Suppressor macrophage (primary cell): ENCODE results near the gene ANTXR1.
A peak's percentile ranks its signal among the peaks of the same experiment; 100 is the strongest.

Source experiments
- DNase-seq, 4 experiments: peaks; one replicate each; pipeline ENCODE4 v3.0.0-alpha.2; 2020 to 2022

ANTXR1 gene

DNA sequence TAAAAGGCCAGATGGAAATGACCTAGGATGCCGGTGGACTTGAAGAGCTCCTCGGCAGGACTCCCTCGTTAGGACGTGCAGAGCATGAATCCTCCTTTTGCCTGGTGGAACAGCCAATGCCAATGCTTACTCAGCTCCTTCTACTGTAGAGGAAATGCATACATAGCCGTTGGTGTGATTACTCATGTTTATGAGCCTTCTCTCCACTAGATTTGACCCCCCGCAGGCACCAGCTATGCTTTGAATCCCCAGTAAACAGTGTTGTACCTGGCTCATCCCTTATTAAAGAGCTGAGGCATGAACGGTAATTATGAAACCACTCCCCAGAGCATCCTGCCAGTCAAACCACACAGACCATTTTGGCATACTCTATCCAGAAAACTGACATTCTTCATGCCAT, 172.8 kb downstream of the ANTXR1 start:
- DNase-seq = peak; percentile 17 to 54 (median 36)

DNA sequence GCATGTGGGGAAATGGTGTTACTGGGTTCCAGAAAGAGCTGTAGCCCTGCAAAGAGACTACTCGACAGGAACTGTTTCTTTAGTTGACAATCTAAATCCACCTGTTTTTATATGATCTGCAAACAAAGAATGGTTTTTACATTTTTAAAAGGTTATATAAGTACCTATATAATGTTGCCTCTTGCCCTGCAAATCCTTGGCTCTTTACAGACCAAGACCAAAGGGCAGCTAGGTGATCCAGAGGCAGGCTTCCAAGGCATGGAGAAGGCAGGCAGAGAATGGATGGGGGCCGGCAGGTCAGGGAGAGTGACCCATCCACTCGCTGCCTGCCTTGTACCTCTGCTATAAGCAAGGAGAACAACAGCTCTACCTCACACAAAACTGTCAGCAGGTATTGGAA, 173.6 kb downstream of the ANTXR1 start:
- no peak for DNase-seq

DNA sequence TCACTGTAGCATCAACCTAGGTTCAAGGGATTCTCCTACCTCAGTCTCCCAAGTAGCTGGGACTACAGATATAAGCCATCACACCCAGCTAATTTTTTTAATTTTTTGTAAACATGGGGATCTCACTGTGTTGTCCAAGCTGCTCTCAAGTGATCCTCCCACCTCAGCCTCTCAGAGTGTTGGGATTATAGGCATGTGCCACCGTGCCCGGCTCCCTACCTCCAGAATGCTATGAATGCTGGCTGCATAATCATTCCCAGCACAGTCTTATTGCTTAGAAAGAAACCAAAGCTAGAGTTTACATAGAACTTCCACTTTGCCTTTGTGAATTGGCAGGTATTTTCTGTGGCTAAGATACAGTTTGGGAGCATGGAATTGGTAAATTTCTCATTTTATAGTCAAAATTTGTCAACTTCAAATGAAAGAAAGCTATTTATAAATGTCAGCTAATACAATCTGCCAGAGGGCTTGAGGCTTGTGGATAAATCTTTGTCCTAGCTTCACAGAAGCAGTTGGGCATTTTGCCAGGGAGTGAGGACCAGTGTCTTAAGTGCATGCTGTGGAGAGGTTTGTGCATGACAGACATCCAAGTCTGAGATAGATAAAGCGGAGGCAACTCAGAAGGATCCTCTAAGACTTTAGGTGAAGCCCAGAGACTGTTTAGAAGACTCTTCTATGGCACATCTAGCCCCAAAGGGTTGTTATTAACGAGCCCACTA, 175.4 kb downstream of the ANTXR1 start:
- DNase-seq = no peak

DNA sequence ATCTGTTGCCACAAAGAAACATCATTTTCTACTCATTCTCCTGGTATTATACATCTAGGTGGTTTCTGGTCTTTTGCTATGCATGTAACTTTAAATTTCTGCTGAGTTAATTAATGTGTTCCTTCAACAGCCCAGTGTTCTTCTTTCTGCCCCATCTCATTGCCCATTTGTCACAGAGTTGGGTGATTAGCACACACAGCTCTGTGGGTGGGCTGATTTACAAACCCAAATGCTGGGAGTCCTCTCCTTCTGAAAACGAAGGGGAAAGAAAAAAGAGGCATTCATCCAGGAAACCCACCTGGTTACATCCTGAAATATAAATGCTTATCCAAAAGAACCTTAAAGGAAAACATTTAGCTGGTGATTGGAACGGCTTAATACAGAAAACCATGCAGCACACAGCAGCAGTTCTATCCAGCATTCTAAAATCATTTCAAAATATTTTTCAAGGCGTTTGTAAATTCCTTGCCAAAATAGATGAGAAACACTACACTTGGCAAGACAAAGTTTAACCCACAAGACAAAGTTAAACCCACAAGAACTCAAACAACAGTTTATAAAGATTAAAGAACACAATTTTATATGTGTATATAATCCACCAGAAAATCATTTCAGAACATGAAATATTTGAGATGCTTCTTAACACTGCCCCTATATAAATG, 177.9 kb downstream of the ANTXR1 start:
- peak in 1 of 4 experiments; percentile 16 for DNase-seq

DNA sequence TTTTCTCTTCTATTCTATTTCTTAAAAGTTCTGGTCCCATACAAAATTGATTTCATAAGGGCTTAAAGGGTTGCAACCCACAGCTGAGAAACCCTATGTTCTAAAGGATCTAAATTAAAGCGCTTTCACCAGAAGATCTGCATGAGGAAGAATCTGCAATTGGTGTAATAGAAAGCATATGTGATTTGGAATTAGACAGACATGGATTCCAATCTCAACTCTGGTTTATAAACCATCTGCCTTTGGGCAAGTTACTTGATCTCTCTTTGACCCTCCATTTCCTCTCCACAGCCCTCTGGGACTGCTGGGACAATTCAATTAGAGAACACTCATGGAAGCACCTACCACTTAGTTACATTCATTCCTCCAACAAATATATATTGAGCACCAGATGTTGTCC, 178.7 kb downstream of the ANTXR1 start:
- no peak for DNase-seq

DNA sequence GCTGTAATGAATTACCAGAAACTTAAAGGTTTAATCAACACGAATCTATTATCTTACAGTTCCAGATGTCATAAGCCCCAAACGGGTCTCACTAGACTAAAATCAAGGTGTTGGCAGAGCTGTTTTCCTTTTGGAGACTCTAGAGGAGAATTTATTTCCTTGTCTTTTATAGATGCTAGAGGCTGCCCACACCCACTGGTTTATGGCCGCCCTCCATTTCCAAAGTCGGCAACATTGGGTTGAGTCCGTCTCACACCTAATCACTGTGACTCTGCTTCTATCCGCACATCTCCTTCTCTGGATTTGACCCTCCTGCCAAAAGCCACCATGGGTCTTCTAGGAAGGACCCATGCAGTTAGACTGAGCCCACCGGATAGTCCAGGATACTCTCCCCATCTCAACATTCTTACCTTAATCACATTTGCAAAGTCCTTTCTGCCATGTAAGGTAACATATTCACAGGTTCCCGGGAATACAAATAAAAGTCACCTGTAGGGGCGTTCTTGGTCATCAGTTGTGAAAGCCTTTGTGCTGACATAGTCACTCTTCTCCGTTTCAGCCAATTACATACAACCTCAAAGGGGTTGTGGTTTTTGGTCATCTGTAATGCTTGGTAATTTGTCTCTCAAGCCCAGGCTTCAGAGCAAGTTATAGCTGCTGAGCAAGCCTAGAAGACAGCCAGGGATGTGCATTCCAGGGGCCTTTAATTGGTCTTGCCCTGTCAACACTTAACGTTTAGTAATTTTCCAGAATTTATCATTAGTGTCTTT, 179.4 kb downstream of the ANTXR1 start:
- no peak for DNase-seq

DNA sequence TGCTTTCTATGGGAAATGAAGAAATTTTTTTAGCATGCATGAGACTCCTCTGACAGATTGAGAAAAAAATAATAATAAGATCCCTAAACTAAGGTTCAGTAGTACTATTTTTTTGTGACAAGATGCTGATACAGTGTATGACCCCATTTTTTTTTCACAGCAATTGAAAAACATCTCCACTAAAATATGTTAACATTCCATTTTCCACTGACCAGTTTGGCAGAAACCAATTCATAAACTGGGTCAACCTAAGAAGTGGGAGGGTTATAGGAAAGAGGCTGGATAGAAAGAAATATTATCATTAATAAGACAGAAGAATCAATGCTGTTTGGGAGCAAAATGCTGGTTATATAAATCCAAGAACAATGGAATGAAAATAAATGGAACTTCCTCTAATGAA, 182.7 kb downstream of the ANTXR1 start:
- no peak for DNase-seq

DNA sequence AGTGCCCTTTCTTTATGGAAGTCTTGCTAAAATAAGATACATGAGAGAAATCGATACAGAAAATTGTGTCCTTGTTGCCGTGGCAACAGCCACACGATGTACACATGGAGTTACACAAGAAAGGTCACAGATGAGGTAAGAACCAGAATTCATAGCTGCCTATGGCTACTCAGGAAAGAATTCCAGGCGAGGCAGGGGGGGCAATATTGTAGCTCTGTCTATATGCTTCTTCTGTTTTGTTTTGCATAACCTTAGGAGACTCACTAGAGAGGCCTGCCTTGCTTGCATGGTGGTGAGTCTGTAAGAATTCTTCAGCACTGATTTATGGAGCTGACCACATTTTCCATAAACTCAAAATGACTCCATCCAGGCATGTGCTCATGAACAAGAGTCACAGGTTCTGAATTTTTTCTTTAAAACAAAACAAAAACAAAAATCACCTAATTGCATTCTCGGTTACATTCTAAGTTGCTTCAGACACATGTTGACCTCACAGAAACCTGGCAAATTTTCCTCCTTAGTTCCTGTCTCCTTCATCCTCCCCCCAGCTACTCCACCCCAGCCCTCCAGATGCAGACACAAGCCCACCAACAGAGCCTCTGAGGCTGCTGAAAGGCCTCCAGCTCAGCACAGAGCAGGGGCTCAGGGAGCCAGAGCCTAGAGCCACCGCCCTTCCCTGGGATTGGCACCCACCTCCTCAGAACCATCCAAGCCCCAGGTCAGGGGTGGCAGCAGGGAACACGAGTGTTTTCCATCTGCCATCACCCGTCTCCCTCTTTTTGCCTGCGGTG, 183.5 kb downstream of the ANTXR1 start:
- peak; percentile 33 to 59 (median 50) for DNase-seq

DNA sequence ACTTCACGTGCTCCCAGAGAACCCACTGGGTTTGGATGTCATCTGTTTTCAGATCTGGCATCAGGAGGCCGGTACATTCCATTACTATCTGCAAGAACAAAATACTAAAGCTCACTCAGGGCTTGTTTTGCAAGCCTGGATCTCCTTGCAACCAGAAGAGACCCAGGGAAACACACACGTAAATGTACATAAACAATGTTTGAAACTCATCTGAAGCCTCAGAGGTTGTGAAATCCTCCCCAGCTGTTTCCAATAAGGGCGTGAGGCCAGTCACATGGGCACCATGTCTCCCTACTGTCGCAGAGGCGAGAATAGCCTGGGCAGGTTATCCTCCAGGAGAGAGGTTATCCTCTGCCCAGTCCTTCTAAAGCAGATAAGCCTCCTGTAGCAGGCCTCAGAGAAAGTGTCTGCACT, 187.1 kb downstream of the ANTXR1 start:
- DNase-seq = peak; percentile 30 to 65 (median 60)

DNA sequence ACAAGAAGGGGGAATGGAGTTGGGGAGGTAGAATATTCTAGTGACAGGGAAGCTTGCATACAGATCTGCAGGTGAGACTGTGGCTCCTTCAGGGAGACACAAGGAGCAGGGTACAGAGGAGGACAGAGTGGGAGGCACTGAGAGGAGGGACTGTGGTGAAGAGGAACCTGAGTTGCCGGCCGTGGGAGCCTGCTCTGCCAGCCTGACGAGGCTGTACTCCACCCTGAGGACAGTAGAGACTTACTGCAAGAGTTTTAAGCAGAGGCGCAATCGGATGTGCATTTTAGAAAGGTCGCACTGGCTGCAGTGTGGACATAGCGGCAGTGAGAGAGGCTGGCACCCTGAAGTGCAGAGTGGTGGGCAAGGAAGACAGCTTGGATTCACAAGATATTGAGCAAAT, 188.3 kb downstream of the ANTXR1 start:
- peak; percentile 38 to 77 (median 62) for DNase-seq

DNA sequence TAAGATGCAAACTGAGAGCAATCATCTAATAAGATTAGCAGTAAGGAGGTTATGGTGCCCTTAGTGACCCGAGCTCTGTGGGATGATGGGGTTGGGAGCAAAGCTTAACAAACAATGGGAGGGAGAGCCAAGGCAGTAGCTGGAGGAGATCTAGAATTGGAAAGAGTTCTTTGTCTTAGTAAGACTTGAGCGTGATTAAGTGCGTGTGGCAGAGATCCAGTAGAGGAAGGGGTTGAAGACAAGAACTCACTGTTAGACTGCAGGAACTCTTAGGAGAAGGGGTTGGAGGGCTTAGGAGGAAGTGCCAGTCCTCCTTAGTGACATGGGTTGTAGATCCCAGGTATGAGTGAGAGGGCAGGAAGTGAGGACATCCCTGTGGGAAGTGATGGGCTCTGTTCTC, 189.3 kb downstream of the ANTXR1 start:
- DNase-seq = no peak

DNA sequence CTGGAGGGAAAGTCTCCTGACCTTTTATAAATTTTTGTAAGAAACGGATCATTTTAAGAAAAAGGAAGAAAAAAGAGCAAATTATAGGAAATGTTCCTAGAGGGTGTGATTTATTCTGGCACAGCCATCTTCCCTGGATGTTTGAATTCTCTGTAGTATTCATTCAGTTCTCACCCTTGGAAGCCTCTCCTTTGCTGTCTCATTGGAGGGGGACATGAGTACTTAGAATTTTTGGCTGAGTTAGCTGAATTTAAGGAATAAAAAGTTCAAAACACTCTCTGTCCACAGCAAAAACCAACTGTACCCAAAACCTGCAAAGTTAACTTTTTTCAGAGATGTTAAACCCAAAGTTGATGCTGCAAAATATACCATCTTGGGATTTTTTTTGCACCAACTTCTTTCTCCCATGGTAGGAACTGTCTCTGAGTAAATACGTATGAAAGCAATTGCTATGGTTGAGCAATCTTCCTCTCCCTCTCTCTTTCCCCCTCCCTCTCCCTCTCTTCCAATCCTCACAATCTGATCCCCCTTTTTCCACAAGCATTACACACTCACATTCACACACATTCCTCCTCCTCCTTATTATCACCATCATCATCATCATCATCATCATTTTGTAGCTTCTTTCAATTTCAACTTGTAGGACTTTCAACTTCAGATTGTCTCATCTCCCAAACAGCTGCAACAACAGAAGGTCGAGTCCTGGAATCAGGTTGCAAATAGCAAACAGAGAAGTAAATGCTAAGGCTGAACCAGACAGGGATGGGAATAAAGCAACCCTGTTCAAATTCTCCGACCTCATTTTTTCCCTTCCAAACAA, 190.4 kb downstream of the ANTXR1 start:
- DNase-seq = peak in 3 of 4 experiments; percentile 17 to 60 (median 46)

DNA sequence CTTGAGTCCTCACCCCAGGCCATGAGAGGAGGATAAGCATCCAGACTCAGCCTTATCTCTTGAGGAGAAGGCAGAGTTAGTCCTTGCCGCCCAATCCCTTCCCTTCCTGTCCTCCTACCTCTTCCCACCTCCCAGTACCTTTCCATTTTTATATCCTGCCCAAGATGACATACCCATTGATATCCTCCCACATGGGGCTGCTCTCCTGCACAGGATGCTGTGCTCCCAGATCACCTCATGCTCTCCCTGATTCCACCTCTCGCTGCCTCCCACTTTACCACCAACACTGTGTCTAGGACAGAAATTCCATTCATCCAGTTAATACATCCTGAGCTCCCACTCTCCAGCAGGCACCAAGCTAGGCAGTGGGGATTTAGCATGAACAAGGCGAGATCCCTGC, 191.7 kb downstream of the ANTXR1 start:
- DNase-seq = no peak

DNA sequence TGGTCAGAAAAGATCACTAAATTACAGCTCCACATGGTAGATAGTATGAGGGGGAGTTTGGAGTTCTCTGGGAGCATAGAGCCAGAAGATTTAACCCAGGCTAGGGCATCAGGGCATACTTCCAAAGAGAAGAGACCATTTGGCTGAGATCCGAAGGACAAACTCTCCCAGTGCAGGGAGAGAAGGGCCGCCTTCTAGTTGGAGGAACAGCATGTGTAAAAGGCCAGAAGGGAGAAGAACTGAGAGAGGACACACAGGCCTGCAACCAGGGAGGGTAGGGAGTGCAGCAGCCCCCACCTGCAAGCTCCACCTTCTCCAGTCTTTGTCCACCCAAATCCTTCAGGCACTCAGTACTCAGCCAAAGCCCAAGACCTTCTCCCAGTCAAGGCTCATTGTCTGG, 192.1 kb downstream of the ANTXR1 start:
- no peak for DNase-seq

DNA sequence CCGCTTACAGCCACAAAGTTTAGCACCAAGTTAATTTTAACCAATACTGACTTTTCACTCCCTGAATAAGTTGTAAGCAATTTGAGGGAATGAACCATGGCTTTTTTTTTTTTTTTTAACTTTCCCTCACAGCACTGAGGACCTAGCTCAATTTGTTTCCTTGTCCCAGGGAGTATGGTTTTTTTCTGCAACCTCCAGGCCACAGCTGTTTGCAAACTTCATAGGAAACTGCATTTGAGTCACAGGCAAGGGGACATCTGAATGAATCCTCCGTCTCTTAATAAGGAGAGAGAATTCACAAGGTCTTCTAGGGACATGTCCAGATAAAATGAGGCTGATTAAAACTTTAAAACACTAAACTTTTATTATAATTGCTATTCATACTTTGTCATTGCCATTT, 192.5 kb downstream of the ANTXR1 start:
- DNase-seq = no peak

DNA sequence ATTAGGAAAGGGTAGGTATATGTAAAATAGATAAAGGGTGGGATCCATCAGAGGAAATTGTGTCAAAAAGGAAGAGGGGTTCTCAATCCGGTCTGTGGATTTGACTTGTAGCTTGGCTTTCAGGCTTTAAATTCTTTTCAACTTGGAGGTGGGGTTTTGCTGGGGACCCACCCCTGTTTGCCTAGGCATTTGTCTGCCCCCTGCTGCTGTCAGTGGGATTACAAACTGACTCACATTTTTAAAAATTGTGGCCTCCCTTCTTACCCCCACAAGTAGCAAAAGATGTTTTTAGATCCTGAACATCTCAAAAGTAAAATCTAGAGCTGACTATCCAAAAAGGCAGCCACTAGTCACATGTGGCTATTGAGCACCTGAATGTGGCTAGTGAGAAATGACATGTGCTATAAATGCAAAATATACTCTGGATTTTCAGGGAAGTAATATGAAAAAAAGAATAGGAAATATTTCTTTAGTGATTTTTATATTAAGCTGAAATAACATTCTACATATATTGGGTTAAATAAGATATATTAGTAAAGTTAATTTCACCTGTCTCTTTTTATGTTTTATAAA, 195.1 kb downstream of the ANTXR1 start:
- DNase-seq = peak in 1 of 4 experiments; percentile 28

DNA sequence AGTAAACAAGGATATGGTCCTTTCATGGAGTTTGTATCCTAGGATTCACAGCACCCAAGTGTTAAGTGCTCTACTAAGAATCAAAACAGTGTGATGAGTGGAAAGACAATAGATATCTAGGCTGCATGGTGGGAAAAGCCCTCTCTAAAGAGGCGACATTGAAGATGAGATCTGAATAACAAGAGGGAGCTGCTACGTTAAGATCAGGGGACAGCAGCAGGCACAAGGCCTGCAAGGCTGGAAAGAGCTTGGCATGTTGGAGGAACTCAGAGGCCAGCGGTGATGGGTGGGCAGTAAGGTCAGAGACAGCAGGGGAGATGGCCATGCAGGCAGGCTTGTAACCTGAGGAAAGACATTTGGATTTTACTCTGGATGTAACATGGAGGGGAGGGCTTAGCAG, 196.5 kb downstream of the ANTXR1 start:
- no peak for DNase-seq

DNA sequence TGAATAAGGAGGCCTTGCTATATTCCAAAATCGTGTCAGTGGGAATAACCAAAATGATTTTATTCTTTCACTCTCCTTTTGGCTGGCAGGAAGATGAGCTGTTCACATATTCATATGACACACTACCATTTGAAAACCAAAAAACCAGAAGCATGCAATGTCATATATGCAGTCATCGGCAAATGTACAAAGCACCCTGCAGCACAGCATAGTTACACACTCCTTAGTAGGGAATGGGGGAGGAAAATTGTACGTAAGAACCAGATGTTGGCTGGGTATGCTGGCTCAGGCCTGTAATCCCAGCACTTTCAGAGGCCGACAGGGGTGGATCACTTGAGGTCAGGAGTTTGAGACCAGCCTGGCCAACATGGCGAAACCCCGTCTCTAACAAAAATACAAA, 197.4 kb downstream of the ANTXR1 start:
- DNase-seq = no peak

DNA sequence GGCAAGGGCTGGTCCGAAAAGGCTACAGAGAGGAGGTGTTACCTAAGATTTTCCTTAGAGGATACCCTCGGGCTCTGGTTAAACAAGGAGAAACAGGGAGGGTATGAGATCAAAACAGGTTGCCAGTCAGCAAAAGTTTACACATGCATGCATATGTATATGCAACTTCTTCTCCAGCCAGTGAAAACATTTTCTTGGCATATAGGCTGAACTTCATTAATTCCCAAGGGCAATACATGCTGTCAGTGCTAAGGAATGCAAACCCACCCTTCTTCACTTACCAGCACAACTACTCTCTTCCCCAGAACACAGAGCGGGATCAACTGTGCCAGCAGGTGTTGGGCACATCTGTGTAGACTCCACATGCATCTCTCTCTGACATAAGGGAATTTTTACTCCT, 198.1 kb downstream of the ANTXR1 start:
- no peak for DNase-seq

DNA sequence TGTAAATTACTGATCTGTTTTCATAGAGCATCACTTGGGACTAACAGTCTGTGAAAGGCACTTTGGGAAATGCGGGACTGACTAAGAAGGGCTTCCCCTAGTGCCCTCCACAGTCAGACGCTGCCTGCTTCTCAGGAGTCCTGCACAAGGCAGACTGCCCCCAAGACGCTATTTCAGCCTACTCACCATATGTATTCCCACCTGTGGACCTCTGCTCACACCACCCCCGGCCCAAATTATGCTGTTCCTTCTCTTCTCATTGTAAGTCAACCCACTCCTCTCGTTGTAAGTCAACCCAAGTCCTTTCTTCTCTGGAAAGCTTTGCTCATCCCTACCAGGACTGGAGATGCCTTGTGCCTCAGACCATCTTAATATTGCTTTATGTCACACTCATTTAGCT, 198.7 kb downstream of the ANTXR1 start:
- DNase-seq = no peak

DNA sequence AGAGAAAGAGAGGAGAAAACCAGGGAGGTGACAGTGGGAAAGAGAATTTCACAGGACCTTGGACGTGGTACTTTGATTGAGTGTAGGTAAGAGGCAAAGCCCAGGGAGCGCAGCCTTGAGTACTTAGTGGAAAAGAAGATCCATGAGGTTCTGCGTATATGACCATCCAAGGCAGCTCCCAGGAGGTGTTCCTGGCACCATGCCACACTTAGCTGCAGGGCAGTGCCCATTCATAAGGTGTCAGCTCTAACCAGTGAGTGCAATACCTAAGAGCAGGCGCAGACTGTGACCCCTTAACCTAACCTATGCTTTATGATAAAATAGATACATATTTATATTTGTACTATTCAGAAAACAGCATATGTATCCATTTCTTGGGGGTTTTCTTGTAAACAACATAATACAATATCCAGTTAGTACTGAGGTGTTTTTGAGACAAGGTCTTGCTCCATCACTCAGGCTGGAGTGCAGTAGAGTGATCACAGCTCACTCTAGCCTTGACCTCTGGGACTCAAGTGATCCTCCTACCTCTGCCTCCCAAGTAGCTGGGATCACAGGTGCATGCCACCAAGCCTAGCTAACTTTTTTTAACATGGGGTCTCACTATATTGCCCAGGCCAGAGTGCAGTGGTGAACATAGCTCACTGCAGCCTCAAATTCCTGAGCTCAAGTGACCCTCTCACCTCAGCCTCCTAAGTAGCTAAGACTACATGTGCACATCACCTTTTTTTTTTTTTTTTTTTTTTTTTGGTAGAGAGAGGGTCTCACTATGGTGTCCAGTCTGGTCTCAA, 199.5 kb downstream of the ANTXR1 start:
- no peak for DNase-seq
